Measurements from ENCODE around the gene AUTS2.

Gene AUTS2

GRCh38 chr7:70458745-70459144 is 860.5 kb downstream of the AUTS2 start:
- DNase-seq = no peak

GRCh38 chr7:70459546-70459945 is 861.3 kb downstream of the AUTS2 start:
- DNase-seq = no peak

GRCh38 chr7:70460071-70460470 is 861.8 kb downstream of the AUTS2 start:
- no peak for DNase-seq

GRCh38 chr7:70460562-70460961 is 862.3 kb downstream of the AUTS2 start:
- DNase-seq = no peak

GRCh38 chr7:70463352-70463938 is 865.2 kb downstream of the AUTS2 start:
- DNase-seq = no peak

- no peak for DNase-seq
These were observed 868.6 kb downstream of the AUTS2 start for GRCh38 chr7:70466725-70467364.

- no peak for DNase-seq
These were observed 872.5 kb downstream of the AUTS2 start for GRCh38 chr7:70470746-70471145.

GRCh38 chr7:70472601-70473237 is 874.4 kb downstream of the AUTS2 start:
- DNase-seq = no peak

GRCh38 chr7:70474639-70475234 is 876.5 kb downstream of the AUTS2 start:
- DNase-seq = no peak

- DNase-seq = no peak
These were observed 879.0 kb downstream of the AUTS2 start for GRCh38 chr7:70477036-70478010.

- no peak for DNase-seq
These were observed 881.1 kb downstream of the AUTS2 start for GRCh38 chr7:70479153-70480021.

GRCh38 chr7:70480927-70481569 is 882.8 kb downstream of the AUTS2 start:
- DNase-seq = no peak

GRCh38 chr7:70481570-70482123 is 883.4 kb downstream of the AUTS2 start:
- DNase-seq = no peak

GRCh38 chr7:70484255-70484654 is 886.0 kb downstream of the AUTS2 start:
- DNase-seq = no peak

- no peak for DNase-seq
These were observed 888.7 kb downstream of the AUTS2 start for GRCh38 chr7:70486977-70487376.

- DNase-seq = no peak
These were observed 889.2 kb downstream of the AUTS2 start for GRCh38 chr7:70487428-70487827.

- no peak for DNase-seq
These were observed 889.6 kb downstream of the AUTS2 start for GRCh38 chr7:70487886-70488285.

- no peak for DNase-seq
These were observed 891.5 kb downstream of the AUTS2 start for GRCh38 chr7:70489813-70490212.

GRCh38 chr7:70492625-70493024 is 894.4 kb downstream of the AUTS2 start:
- DNase-seq = no peak

GRCh38 chr7:70494225-70495032 is 896.2 kb downstream of the AUTS2 start:
- no peak for DNase-seq

Measured in amniotic stem cell (primary cell).